HG02588 (cell line): ENCODE measurements around the gene C16orf95.

Experiments
- ATAC-seq: cut with Tn5 transposase; IDR thresholded peaks from one replicate; pipeline ENCODE4 v1.9.1; 2021; ENCODE audit warnings: mild to moderate bottlenecking, moderate library complexity; ENCODE audit not compliant: unreplicated experiment

C16orf95 gene

GRCh38 chr16:87295661-87296531 is 21.3 kb downstream of the C16orf95 start:
- ATAC-seq, result no peak

DNA sequence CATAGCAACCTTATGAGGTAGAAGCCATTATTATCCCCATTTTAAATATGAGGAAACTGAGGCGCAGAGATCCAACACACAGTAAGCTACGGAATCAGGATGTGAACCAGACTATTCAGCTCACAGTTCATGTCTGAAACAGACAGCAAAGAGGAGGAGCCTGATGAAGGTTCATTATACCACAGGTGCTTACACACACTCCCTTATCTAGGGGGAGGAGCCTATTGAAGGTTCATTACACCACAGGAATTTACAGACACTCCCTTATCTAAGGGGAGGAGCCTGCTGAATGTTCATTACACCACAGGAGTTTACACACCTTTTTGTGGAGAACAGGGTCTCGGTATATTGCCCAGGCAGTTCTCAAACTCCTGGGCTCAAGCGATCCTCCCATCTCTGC is 21.9 kb downstream of the C16orf95 start:
- ATAC-seq, result no peak

DNA sequence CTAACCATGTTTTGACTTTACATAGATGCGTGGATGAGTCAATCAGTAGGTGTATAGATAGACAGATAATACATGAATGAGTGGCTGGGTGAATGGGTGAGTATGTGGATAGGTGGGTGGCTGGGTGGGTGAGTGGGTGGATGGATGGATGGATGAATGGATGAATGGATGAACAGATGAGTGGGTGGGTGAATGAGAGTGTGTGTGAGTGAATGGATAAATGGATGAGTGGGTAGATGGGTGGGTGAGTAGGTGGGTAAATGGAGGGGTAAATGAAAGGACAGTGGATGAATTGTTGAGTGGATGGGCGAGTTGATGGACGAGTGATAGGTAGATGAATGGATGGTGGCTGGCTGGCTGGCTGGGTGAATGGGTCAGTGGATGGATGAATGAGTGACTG is 23.2 kb downstream of the C16orf95 start:
- no peak for ATAC-seq

- ATAC-seq, result no peak
These were observed 25.2 kb downstream of the C16orf95 start for GRCh38 chr16:87291944-87292343.

DNA sequence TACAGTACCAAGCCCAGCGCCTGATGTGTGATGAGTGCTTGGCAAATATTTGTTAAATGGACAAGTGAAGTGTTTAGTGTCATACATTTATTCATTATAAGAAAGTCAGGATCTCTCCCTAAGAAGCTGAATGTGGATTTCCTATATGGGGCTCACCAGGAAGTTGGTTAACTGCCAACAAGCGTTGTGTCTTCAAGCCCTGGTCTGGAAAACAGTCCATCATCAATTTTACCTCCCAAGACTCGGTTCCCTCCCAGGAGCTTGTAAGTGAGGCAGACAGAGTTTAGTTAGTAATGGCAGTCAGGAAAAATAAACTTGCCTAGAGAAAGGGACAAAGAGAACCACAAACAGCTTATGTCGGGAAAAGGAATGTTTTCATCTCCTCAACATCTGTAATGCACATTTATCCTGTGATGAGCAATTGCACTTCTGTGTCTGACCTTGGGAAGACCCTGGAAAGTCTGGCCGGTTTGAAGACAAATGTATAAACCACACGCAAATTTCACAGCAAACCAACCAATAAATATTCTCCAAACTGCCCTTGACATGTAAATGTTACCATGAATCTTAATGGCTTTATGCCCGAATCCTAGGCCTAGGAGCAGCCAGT is 28.3 kb downstream of the C16orf95 start:
- ATAC-seq, result no peak

DNA sequence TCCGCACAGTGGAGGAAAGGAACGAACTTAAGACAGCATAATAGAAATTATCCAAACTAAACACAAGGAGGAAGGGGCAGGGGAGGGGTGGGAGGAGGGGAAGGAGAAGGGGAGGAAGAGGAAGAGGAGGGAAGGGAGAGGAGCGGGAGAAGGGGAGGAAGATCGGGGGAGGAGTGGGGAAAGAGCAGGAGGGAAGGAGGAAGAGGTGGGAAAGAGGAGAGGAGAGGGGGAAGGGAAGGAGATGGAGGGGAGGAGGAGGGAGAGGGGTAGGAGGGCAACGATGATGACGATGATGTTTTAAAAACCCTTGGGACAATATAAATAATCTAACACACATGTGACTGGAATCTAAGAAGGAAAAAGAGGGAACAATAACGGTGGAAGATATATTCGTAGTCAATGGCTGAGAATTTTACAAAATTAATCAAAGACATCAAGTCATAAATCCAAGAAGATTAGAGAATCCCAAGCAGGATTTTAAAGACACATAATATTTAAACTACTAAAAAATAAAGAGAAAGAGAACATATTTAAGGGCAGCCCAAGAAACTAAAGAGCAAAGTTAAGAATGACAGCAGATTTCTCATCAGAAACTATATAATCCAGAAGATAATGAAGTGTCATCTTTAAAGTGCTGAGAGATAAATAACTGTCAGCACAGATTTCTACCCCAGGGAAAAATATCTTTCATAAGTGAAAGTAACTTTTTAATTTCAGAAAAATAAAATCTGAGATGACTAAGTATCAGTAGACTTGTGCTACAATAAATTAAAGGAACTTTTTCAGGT is 30.2 kb downstream of the C16orf95 start:
- no peak for ATAC-seq

DNA sequence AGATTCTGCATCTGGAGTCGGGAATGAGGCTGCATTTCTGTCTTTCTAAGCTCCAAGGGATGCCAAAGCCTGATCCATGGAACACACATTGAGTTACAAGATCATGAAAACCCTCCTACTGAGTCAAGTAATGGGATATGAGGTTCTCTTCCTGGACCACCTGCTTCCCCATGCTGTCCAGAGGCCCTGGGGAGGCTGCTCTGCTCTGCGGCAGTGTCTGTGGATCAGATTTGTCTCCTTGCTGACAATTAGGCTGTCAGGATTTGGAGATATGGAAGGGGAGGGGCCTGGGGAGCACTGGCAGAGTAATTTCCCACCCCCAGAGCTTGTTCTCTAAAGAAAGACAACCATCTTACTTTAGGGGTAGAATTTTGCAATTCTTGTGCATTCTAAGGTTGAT is 33.0 kb downstream of the C16orf95 start:
- no peak for ATAC-seq

DNA sequence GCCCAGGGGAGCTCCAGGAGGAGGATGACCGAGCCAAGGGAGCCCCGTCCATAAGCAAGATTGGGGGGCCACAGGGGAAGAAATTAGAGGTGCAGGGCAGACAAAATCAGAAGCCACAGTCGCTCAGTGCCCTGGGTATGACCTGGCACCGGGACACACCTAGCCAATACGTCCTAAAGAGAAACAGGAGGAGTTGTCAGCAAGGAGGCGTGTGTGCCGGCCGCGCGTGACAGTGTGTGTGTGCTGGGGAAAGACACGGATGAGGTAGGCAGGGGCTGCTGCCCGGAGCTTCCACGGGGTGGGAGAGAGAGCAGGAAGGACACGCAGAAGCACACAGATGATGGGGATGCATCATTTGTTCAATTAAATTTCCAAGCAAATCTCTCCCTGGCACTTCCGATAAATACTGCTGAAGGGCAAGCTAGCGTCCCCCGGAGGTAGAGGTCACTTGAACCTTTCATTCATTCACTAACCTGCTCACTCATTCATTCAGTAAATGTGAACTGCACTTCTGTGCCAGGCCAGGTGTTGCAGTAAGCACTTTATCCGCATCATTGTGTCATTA is 38.0 kb downstream of the C16orf95 start:
- no peak for ATAC-seq

GRCh38 chr16:87278191-87279093 is 38.8 kb downstream of the C16orf95 start:
- ATAC-seq, result no peak

GRCh38 chr16:87276924-87277323 is 40.3 kb downstream of the C16orf95 start:
- no peak for ATAC-seq

- ATAC-seq, result no peak
These were observed 41.0 kb downstream of the C16orf95 start for GRCh38 chr16:87276091-87276701.

GRCh38 chr16:87274794-87275193 is 42.4 kb downstream of the C16orf95 start:
- no peak for ATAC-seq

GRCh38 chr16:87273471-87274030 is 43.6 kb downstream of the C16orf95 start:
- ATAC-seq, result no peak

DNA sequence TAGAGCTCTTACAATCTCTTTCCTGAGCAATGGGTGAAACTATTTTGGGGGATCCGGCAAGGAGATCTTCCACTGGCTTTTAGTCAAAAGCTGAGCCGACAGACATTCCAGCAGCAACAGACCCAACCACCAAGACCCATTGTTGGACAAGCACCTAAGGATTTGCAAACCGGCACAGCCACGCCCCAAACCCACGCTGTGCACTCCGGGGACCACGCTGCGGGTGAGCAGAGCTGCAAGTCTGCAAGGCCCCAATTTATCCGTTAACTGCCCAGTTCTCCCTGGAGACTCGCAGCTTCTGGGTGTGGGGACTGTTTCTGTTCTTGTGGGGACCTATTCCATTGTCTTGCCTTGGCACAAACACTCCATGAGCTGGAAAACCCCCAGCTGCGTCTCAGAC is 45.9 kb downstream of the C16orf95 start:
- ATAC-seq, result no peak

DNA sequence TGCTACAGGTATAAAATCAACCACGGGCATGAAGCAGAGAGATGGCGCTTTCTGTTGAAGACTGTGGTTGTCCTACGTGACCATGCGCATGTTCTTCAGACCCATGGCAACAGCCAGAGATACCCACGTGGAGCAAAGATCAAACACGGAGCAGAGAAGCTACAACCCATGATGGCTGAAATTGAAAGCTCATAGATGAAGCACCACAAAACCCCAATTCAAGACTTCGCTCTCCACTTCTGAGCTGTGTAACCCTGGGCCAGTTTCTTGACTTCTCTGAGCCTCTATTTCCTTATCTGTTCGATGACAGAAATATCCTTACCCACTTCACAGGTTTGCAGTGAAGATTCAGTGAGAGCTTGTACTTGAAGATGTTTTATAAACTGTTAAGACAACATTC is 49.6 kb downstream of the C16orf95 start:
- no peak for ATAC-seq

GRCh38 chr16:87266846-87267245 is 50.3 kb downstream of the C16orf95 start:
- no peak for ATAC-seq

- ATAC-seq, result no peak
These were observed 51.9 kb downstream of the C16orf95 start for GRCh38 chr16:87265261-87265660.

- no peak for ATAC-seq
These were observed 52.6 kb downstream of the C16orf95 start for GRCh38 chr16:87264634-87265033.

DNA sequence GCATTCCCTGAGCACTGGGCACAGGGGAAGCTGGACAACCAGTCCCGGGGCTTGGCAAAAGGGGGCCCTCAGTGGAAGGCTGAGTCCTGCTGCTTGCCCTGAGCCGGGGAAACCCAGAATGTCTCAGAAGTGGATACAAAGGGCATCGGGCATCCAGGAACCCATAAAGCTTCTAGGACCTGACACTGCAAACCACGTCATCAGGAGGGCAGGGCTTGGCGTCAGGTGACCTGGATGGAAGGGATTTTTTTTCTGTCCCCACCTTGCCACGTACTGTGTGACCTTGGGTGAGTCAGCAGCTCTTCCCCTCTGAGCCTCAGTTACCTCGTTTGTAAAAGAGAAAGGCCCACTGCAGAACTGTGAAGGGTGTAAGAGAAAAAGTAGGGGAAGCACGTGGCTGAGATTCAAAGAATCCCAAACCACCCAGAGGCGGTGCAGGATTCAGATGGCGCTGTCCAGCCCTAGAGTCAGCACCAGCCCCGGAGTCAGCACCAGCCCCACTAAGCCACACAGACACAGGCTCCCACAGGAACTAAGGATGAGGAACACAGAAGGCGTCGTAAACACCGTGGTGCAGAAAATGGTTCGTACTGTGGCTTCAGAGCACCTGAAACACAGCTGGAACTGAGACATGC is 53.7 kb downstream of the C16orf95 start:
- ATAC-seq, result no peak
